Keratinocyte (primary cell): ENCODE measurements around the gene FSD1. TPM values are rescaled to one million over a fixed set of nuclear protein-coding genes. Genes with fewer than 3 reads are reported as not detected.

Experiments used
- DNase-seq: peaks from one replicate; pipeline ENCODE4 v3.0.0-alpha.2; 2011; ENCODE audit warnings: low read depth, missing footprints, low spot score
- FAIRE-seq: peaks from 2 replicates; lab custom pipeline; 2011; peaks lifted over from hg19 to GRCh38; lab: Jason Lieb, UNC
- H2AFZ ChIP-seq: 2 replicates; pipeline ENCODE4 v1.6.0; 2012; ENCODE audit warnings: low read length, control low read depth, inconsistent platforms; ENCODE audit not compliant: control insufficient read depth
- H3K27ac ChIP-seq: 2 replicates; pipeline ENCODE4 v1.5.1; 2011; ENCODE audit warnings: low read length; ENCODE audit not compliant: control insufficient read depth, insufficient read depth
- H3K27me3 ChIP-seq: 3 replicates; pipeline ENCODE4 v1.6.0; 2011; ENCODE audit warnings: low read length; ENCODE audit not compliant: control insufficient read depth, insufficient read depth; ENCODE audit errors: extremely low read depth
- H3K36me3 ChIP-seq, 2 experiments: 2 replicates in 1 of 2; 3 replicates in 1 of 2; pipeline ENCODE4 v1.5.1; 2011; ENCODE audit warnings: low read length in 2 of 2, mild to moderate bottlenecking in 1 of 2; ENCODE audit not compliant: control insufficient read depth in 2 of 2, insufficient read depth in 2 of 2; ENCODE audit errors: extremely low read depth in 1 of 2
- H3K4me1 ChIP-seq: 3 replicates; pipeline ENCODE4 v1.5.1; 2011; ENCODE audit warnings: low read length; ENCODE audit not compliant: control insufficient read depth, insufficient read depth; ENCODE audit errors: extremely low read depth
- H3K4me2 ChIP-seq: 3 replicates; pipeline ENCODE4 v1.6.0; 2011; ENCODE audit warnings: low read depth, low read length; ENCODE audit not compliant: control insufficient read depth, insufficient read depth; ENCODE audit errors: extremely low read depth
- H3K4me3 ChIP-seq, 3 experiments: fragments of 200-600 bp in 1 of 3; sonication (generic) in 1 of 3; 2 replicates in 2 of 3; 3 replicates in 1 of 3; pipeline ENCODE4 v1.5.1; 2011 to 2016; ENCODE audit warnings: low read length in 3 of 3, mild to moderate bottlenecking in 3 of 3, control low read depth in 2 of 3, inconsistent platforms in 1 of 3, low read depth in 1 of 3, mixed read lengths in 1 of 3, mixed run types in 1 of 3, moderate library complexity in 1 of 3; ENCODE audit not compliant: control insufficient read depth in 2 of 3, insufficient read depth in 2 of 3; ENCODE audit errors: extremely low read depth in 1 of 3
- H3K79me2 ChIP-seq: 2 replicates; pipeline ENCODE4 v1.6.0; 2012; ENCODE audit warnings: low read length; ENCODE audit not compliant: control insufficient read depth, insufficient read depth
- H3K9ac ChIP-seq: 3 replicates; pipeline ENCODE4 v1.6.0; 2011; ENCODE audit warnings: low read length; ENCODE audit not compliant: control insufficient read depth, insufficient read depth; ENCODE audit errors: extremely low read depth
- H3K9me1 ChIP-seq: 3 replicates; pipeline ENCODE4 v1.6.0; 2011; ENCODE audit warnings: low read length; ENCODE audit not compliant: control insufficient read depth, insufficient read depth; ENCODE audit errors: extremely low read depth
- H3K9me3 ChIP-seq: 2 replicates; pipeline ENCODE4 v1.5.1; 2012; ENCODE audit warnings: low read depth, low read length; ENCODE audit not compliant: control insufficient read depth
- H4K20me1 ChIP-seq: 3 replicates; pipeline ENCODE4 v1.6.0; 2011; ENCODE audit warnings: low read length; ENCODE audit not compliant: control insufficient read depth, insufficient read depth; ENCODE audit errors: extremely low read depth
- CTCF ChIP-seq, 3 experiments: IDR thresholded peaks in 1 of 3; conservative IDR thresholded peaks in 1 of 3; optimal IDR thresholded peaks in 1 of 3; 2 replicates in 2 of 3; 3 replicates in 1 of 3; pipeline versions ENCODE3 to v1.5.1; 2011; ENCODE audit warnings: low read length in 3 of 3, mild to moderate bottlenecking in 3 of 3, moderate library complexity in 2 of 3, control low read depth in 1 of 3, inconsistent platforms in 1 of 3; ENCODE audit not compliant: insufficient read depth in 2 of 3; ENCODE audit errors: extremely low read depth in 1 of 3
- EZH2 ChIP-seq: IDR thresholded peaks from one replicate; pipeline ENCODE4 v1.6.1; 2012; ENCODE audit warnings: inconsistent platforms, mild to moderate bottlenecking, low read length, moderate library complexity
- dilution Hi-C: fragments of 300-500 bp; cut with MboI; formaldehyde crosslinking; loops from one replicate; pipeline ENCODE4 v1.7.0; 2020; ENCODE audit warnings: low sequenced_read_pairs; ENCODE audit not compliant: extremely low pct_ligation_motif_present
- polyA plus RNA-seq, 5 experiments: library from polyadenylated mRNA; depleted of rRNA in 3 of 5; stranded (reverse) in 3 of 5; stranded (forward) in 1 of 5; unstranded in 1 of 5; fragments of >200 nt; gene quantifications; 1 replicate in 1 of 5; 2 replicates in 3 of 5; 3 replicates in 1 of 5; pipeline versions ENCODE4 v1.2.1 to v1.2.3, GENCODE V29; 2011 to 2012; ENCODE audit warnings: missing spikeins in 2 of 5, low read depth in 1 of 5, low replicate concordance in 1 of 5

The FSD1 gene
- polyA plus RNA-seq, 1 donor (not counting 4 experiments of a cell fraction or from before 2014, with no cell fraction given): 0.49 TPM

DNA sequence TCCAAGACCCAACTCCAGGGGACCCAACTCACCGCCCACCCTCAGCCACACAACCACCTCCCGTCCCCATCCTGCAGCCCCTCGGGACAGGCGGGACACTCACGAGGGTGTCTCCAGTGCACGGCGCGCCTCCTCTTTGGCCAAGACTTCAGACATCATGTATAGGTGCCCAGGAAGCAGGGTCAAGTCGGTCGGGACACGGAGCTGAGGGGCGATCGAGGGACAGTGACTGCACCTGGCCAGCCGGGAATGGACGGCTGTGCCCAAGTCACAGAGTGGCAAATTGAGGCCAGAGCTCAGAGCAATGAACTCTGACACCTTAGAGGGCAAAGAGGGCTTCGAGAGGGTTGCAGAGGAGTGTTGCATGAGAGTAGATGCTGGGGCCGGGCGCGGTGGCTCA lies 25.5 kb downstream of the FSD1 start:
- Histone ChIP-seq H3K27me3 (no peaks in the 10 kb centered on the region), H3K4me1 (no peaks in the 10 kb centered on the region), H3K27ac (no peak overlapping the region), H3K79me2 (no peaks in the 10 kb centered on the region), H3K36me3 (peaks cover 0 to 10% of the 10 kb centered on the region in 2 experiments), H3K9me1 (no peaks in the 10 kb centered on the region), H4K20me1 (no peaks in the 10 kb centered on the region), H3K4me3 (no peak overlapping the region), H3K9me3 (no peaks in the 10 kb centered on the region), H3K9ac (no peak overlapping the region), H3K4me2 (no peak overlapping the region), H2AFZ (no peak overlapping the region)
- dilution Hi-C loops: no loop called here
- TF ChIP-seq CTCF (optimal IDR thresholded peaks at IDR 0.05 in 1 of 3, IDR thresholded peaks at IDR 0.05 in 1 of 3, conservative IDR thresholded peaks at IDR 0.05 in 1 of 3; ENCODE audit: extremely low read depth in 1 of 3, insufficient read depth in 2 of 3, low read length in 3 of 3) (no peak), EZH2 (no peak)
- FAIRE-seq (no peak), DNase-seq (no peak)

GRCh38 chr19:4334929-4335570 lies 30.7 kb downstream of the FSD1 start:
- dilution Hi-C loops: no loop called here
- H3K4me1 ChIP-seq: peaks cover 6% of the 10 kb centered on the region
- H3K4me3 ChIP-seq: no peak overlapping the region
- TF ChIP-seq EZH2 (no peak), CTCF (optimal IDR thresholded peaks at IDR 0.05 in 1 of 3, IDR thresholded peaks at IDR 0.05 in 1 of 3, conservative IDR thresholded peaks at IDR 0.05 in 1 of 3; ENCODE audit: extremely low read depth in 1 of 3, insufficient read depth in 2 of 3, low read length in 3 of 3) (no peak)
- no peak overlapping the region for H3K4me2 ChIP-seq
- H3K36me3 ChIP-seq: peaks cover 0 to 7% of the 10 kb centered on the region in 2 experiments
- H4K20me1 ChIP-seq: no peaks in the 10 kb centered on the region
- no peaks in the 10 kb centered on the region for H3K9me1 ChIP-seq
- no peaks in the 10 kb centered on the region for H3K9me3 ChIP-seq
- H3K27ac ChIP-seq: no peak overlapping the region
- H3K79me2 ChIP-seq: peaks cover 1% of the 10 kb centered on the region
- DNase-seq (no peak), FAIRE-seq (no peak)
- H3K9ac ChIP-seq: no peak overlapping the region
- no peaks in the 10 kb centered on the region for H3K27me3 ChIP-seq
- no peak overlapping the region for H2AFZ ChIP-seq
